Right cardiac atrium (tissue), 5 donors: ENCODE data around the gene MICAL2. TPM values are rescaled to one million over a fixed set of nuclear protein-coding genes. Genes with fewer than 3 reads are reported as not detected.

Source experiments
- ATAC-seq, 2 donors: fragments of 200-7000 bp; cut with Tn5 transposase; one replicate each; pipeline versions ENCODE4 v1.8.0 to v1.9.1; 2020; ENCODE audit warnings: moderate library complexity in 2 of 2, mild to moderate bottlenecking in 1 of 2
- DNase-seq, 3 donors: peaks; one replicate each; pipeline ENCODE4 v3.0.0-alpha.2; 2020
- H3K27ac ChIP-seq: one replicate; pipeline ENCODE4 v1.5.1; 2013; ENCODE audit warnings: mild to moderate bottlenecking, low read length, control low read depth, moderate library complexity
- H3K27me3 ChIP-seq: one replicate; pipeline ENCODE4 v1.6.1; 2013; ENCODE audit not compliant: control insufficient read depth, insufficient read depth
- H3K4me1 ChIP-seq: one replicate; pipeline ENCODE4 v1.6.1; 2013; ENCODE audit warnings: low read length; ENCODE audit not compliant: control insufficient read depth, insufficient read depth
- H3K4me3 ChIP-seq: one replicate; pipeline ENCODE4 v1.5.1; 2013; ENCODE audit warnings: low read length, control low read depth
- H3K9me3 ChIP-seq: one replicate; pipeline ENCODE4 v1.6.1; 2013; ENCODE audit warnings: low read length; ENCODE audit not compliant: control insufficient read depth
- WGBS: extraction: QIAGEN DNeasy Blood & Tissue Kit; methylation state at CpG from one replicate; pipeline ENCODE4 v1.1.7; 2013; 5-methylcytosine and 5-hydroxymethylcytosine counted together
- intact Hi-C, 4 donors: fragments of 100-400 bp; cut with DNase I; formaldehyde crosslinking; loops; one replicate each; pipeline versions ENCODE4 v1.11.0 to v1.14.0; 2022 to 2023
- polyA plus RNA-seq: library from polyadenylated mRNA; stranded (reverse); fragments of 200-250 nt; gene quantifications from one replicate; pipeline ENCODE4 v1.2.3, GENCODE V29; 2013
- total RNA-seq, 4 donors: library from RNA; stranded (reverse); fragmentation: NEBNext Ultra II Directional; extraction: Animal tissue kit (Norgen Biotek cat#: 25700); gene quantifications; one replicate each; pipeline ENCODE4 v1.2.1, GENCODE V29; 2021
- donor health status: healthy with polysubstance abuse.
- donor health status: DM: no; HTN: yes; CAD: no.
- donor health status: DM: no; HTN: no; CAD: no.
- donor health status: DM: no; HTN: yes; CAD: no; lungs with severe emphysema.
- donor health status: DM: yes; HTN: yes; CAD: no.

Gene MICAL2
- total and polyA plus RNA-seq, 5 donors, result 62.9 to 115 (median 92.3) TPM

DNA sequence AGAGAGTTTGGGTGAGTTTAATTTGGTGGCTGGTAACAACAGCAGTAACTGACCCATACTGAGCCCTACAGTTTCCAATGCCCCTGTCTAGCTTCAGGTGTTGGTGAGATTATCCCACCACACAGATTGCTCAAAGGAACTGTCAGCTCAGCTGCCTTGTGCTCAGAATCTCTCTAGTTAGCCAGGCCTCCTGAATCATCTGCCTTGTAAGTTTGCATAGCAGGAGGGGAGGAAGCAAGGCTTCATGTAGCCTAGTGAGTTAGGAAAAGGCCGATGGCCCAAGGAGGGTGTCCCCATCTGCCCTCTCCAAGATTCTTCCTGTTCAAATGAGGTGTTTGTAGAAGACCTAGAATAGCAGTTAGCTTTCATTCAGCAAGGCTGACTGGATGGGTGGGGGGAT is 74.3 kb downstream of the MICAL2 start:
- Histone ChIP-seq H3K27ac (peak overlapping the region; percentile 21), H3K4me1 (peaks cover 17% of the 10 kb centered on the region), H3K27me3 (no peaks in the 10 kb centered on the region), H3K9me3 (no peaks in the 10 kb centered on the region), H3K4me3 (no peak overlapping the region)
- DNase-seq, result no peak
- no peak for ATAC-seq
- WGBS, result 86% methylated on average over 1 of the region's 1 CpG
- intact Hi-C loops, result no loop called here

- no peak for DNase-seq
- no peak for ATAC-seq
- peaks cover 17% of the 10 kb centered on the region for H3K4me1 ChIP-seq
- no peaks in the 10 kb centered on the region for H3K27me3 ChIP-seq
- no peaks in the 10 kb centered on the region for H3K9me3 ChIP-seq
- intact Hi-C loops, result no loop called here
- WGBS, result 88% methylated on average over 3 of the region's 3 CpGs
- no peak overlapping the region for H3K4me3 ChIP-seq
- H3K27ac ChIP-seq, result peak overlapping the region; percentile 72
Measured at GRCh38 chr11:12185106-12185690, 74.8 kb downstream of the MICAL2 start.

GRCh38 chr11:12185914-12186313 is 75.5 kb downstream of the MICAL2 start:
- H3K4me1 ChIP-seq, result peaks cover 17% of the 10 kb centered on the region

GRCh38 chr11:12186701-12187100 is 76.3 kb downstream of the MICAL2 start:
- no peaks in the 10 kb centered on the region for H3K9me3 ChIP-seq
- no peak overlapping the region for H3K4me3 ChIP-seq
- DNase-seq, result no peak
- intact Hi-C loops, result no loop called here
- H3K27me3 ChIP-seq, result no peaks in the 10 kb centered on the region
- H3K4me1 ChIP-seq, result peaks cover 17% of the 10 kb centered on the region
- no peak for ATAC-seq
- peak overlapping the region; percentile 0 for H3K27ac ChIP-seq
- 78% methylated on average over 5 of the region's 5 CpGs for WGBS

More at GRCh38 chr11:12185914-12186313, 75.5 kb downstream of the MICAL2 start:
- DNase-seq (peak; percentile 49 to 80 (median 79)), ATAC-seq (peak; percentile 66)
- Histone ChIP-seq H3K27ac (peak overlapping the region; percentile 72), H3K9me3 (no peaks in the 10 kb centered on the region), H3K27me3 (no peaks in the 10 kb centered on the region), H3K4me3 (no peak overlapping the region)
- intact Hi-C loops, result no loop called here
- 29% methylated on average over 4 of the region's 4 CpGs for WGBS

DNA sequence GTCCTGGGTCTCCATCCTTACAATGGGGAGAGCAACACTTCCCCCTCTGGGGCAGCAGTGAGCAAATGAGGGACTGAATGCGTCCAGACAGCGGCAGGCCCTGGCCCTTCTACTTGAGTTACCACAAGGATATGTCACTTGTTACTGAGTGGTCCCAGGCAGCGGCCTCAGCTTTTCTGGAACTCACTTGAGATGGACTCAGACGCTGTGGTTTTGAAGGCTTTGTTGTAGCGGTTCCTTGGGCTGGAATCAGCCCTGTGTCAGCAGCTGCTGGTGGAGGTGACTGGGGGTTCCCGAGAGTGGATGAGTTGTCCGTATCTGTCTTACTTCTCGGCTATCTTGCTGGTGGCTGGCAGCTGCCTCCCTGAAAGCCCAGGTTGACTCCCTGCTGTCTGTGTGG is 77.0 kb downstream of the MICAL2 start:
- ATAC-seq (peak in 1 of 2 donors; percentile 8), DNase-seq (peak in 1 of 3 donors; percentile 63)
- Histone ChIP-seq H3K4me3 (no peak overlapping the region), H3K27ac (no peak overlapping the region), H3K9me3 (no peaks in the 10 kb centered on the region), H3K27me3 (no peaks in the 10 kb centered on the region), H3K4me1 (peaks cover 17% of the 10 kb centered on the region)
- intact Hi-C loops, result no loop called here
- WGBS, result 55% methylated on average over 8 of the region's 8 CpGs

- Histone ChIP-seq H3K9me3 (no peaks in the 10 kb centered on the region), H3K27me3 (no peaks in the 10 kb centered on the region), H3K4me3 (no peak overlapping the region), H3K4me1 (peaks cover 13% of the 10 kb centered on the region), H3K27ac (no peak overlapping the region)
- ATAC-seq (no peak), DNase-seq (no peak)
- intact Hi-C loops, result no loop called here
- WGBS, result 92% methylated on average over 3 of the region's 3 CpGs
Measured at GRCh38 chr11:12188548-12189317, 78.3 kb downstream of the MICAL2 start.

- intact Hi-C loops, result no loop called here
- no peak for ATAC-seq
- no peaks in the 10 kb centered on the region for H3K9me3 ChIP-seq
- DNase-seq, result no peak
- H3K27me3 ChIP-seq, result no peaks in the 10 kb centered on the region
- H3K4me3 ChIP-seq, result no peak overlapping the region
- peaks cover 13% of the 10 kb centered on the region for H3K4me1 ChIP-seq
- no peak overlapping the region for H3K27ac ChIP-seq
- whole genome bisulfite sequencing, result 79% methylated on average over 8 of the region's 8 CpGs
Measured at GRCh38 chr11:12189543-12190235, 79.3 kb downstream of the MICAL2 start.

- Histone ChIP-seq H3K4me1 (peaks cover 13% of the 10 kb centered on the region), H3K9me3 (no peaks in the 10 kb centered on the region), H3K27me3 (no peaks in the 10 kb centered on the region), H3K4me3 (no peak overlapping the region), H3K27ac (no peak overlapping the region)
- DNase-seq (no peak), ATAC-seq (no peak)
- intact Hi-C loops, result no loop called here
Measured at GRCh38 chr11:12190511-12190910, 80.1 kb downstream of the MICAL2 start.

DNA sequence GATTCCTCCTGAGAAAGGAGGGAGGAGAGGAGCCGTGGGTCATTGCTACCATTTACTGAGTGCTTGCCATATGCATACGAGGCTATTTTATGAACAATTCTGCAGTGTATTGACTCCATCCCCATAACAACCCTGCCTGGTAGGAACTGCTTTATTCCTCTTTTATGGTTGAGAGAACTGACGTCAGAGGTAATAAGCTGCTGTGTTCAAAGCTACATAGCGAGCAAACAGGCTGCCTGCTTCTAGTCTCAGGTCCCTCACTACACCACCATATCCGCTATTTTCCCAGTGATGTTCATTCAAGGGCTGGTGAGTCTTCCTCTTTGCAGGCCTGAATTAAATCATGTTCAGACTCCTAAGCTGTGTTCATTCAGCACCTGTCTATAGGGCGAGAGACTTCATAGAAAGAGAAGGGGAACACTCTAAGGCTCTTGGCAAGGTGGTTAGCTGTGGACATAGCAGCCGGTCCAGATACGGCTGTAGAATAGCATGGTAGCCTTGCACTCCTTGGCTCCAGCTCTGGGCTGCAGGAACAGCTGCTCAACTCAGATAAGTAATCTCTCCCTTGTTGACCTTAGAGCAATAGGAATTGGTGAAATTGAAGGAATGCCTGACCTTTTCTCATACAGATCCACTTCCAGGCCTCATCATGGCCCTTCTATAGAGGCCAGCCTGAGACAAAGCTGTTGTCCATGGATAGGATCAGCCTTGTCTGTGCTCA is 82.6 kb downstream of the MICAL2 start:
- 82% methylated on average over 8 of the region's 8 CpGs for WGBS

DNA sequence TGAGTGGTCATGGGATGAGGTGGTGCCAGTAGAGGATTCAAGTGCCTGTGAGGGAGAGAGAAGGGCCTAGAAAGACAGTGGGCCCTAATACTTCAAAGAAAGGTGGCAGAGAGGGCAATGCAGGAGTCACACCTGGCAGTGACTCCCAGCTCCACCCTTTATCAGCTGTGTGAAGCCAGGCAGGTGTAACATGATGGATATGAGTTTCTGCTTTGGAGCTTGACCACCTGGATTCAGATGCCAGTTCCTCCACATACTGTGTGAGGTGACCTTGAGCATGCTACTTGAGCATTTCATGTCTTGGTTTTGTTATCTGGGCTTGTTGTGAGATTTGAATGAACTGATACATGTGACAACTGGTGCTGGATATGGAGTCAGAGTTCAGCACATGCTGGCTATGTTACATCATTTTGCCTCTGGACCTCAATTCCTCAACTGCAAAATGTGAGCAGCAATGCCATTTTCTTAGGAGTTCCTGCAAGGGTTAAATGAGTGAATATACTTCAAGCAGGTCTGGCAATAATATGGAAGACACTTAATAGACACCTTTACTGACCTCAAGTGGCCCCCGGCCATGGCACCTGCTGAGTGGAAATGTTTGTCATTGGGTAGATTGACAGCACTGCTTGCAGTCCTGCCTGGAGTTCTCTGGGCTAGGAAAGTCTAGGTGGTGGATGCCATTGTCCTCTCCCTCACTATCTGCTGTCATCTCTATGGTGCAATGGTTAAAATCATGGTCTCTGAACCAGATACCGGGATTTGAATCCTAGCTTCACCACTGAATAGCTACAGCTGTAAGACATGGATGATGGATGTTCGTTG is 83.3 kb downstream of the MICAL2 start:
- no peak overlapping the region for H3K4me3 ChIP-seq
- no peaks in the 10 kb centered on the region for H3K27me3 ChIP-seq
- ATAC-seq, result peak in 1 of 2 donors; percentile 5
- H3K9me3 ChIP-seq, result no peaks in the 10 kb centered on the region
- DNase-seq, result no peak
- peaks cover 11% of the 10 kb centered on the region for H3K4me1 ChIP-seq
- intact Hi-C loops, result no loop called here
- no peak overlapping the region for H3K27ac ChIP-seq
- WGBS, result 93% methylated on average over 3 of the region's 3 CpGs

More for the DNA sequence above, 82.6 kb downstream of the MICAL2 start:
- H3K27ac ChIP-seq, result no peak overlapping the region
- H3K9me3 ChIP-seq, result no peaks in the 10 kb centered on the region
- no peak for DNase-seq
- intact Hi-C loops, result no loop called here
- peaks cover 8% of the 10 kb centered on the region for H3K4me1 ChIP-seq
- H3K4me3 ChIP-seq, result no peak overlapping the region
- peak; percentile 46 to 62 for ATAC-seq
- H3K27me3 ChIP-seq, result no peaks in the 10 kb centered on the region
